Neural crest cell (in vitro differentiated cells): ENCODE results near the gene EYS. TPM values are rescaled to one million over a fixed set of nuclear protein-coding genes. Genes with fewer than 3 reads are reported as not detected.

Source experiments
- DNase-seq: peaks from one replicate; pipeline ENCODE4 v3.0.0; 2021; ENCODE audit warnings: low read depth, mixed read lengths, low spot score
- H3K27ac Mint-ChIP-seq: one replicate; pipeline ENCODE4 v1.8.0; 2021; ENCODE audit warnings: mild to moderate bottlenecking, mixed read lengths; ENCODE audit not compliant: unreplicated experiment
- H3K27me3 Mint-ChIP-seq: 2 replicates; pipeline ENCODE4 v1.8.0; 2021; ENCODE audit warnings: low read depth, mild to moderate bottlenecking, mixed read lengths
- H3K36me3 Mint-ChIP-seq: 2 replicates; pipeline ENCODE4 v1.8.0; 2021; ENCODE audit warnings: low read depth, mild to moderate bottlenecking, mixed read lengths
- H3K4me1 Mint-ChIP-seq: 2 replicates; pipeline ENCODE4 v1.8.0; 2021; ENCODE audit warnings: mixed read lengths
- H3K4me3 Mint-ChIP-seq: one replicate; pipeline ENCODE4 v1.8.0; 2021; ENCODE audit warnings: mild to moderate bottlenecking, mixed read lengths
- H3K9me3 Mint-ChIP-seq: 2 replicates; pipeline ENCODE4 v1.8.0; 2021; ENCODE audit warnings: mixed read lengths
- CTCF ChIP-seq: fragments of 200-600 bp; sonication (generic); conservative IDR thresholded peaks from 2 replicates; pipeline ENCODE4 v1.5.0; 2021; ENCODE audit warnings: antibody characterized with exemption, mild to moderate bottlenecking
- total RNA-seq: library from RNA; stranded (reverse); gene quantifications from 2 replicates; pipeline ENCODE4 v1.2.1, GENCODE V29; 2021

The EYS gene
- total RNA-seq, 1 donor from 2014 or later, result 0.40 TPM

DNA sequence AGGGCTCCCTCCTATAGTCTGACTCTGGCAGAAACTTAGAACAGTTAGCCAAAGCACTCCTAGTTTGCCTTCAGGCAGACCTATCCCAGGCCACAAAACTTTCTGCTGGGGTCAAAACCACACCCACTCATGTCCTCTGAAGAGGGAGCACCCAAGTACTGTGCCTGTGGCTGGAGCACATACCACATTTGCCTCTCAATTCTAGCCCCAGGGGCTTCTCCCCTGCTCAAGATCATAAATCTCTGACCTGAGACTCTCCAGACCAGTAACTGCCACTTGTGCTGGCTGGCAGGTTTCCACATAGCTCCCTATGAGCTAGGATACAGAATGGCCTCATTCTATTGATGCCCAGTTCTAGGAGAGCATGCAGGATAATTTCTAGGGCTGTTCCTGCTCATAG, 781.0 kb downstream of the EYS start:
- Mint-ChIP-seq H3K27ac (no peak overlapping the region), H3K4me3 (no peak overlapping the region), H3K27me3 (no peaks in the 10 kb centered on the region), H3K36me3 (no peaks in the 10 kb centered on the region), H3K9me3 (no peaks in the 10 kb centered on the region), H3K4me1 (no peaks in the 10 kb centered on the region)
- DNase-seq, result no peak
- no peak for TF ChIP-seq CTCF

DNA sequence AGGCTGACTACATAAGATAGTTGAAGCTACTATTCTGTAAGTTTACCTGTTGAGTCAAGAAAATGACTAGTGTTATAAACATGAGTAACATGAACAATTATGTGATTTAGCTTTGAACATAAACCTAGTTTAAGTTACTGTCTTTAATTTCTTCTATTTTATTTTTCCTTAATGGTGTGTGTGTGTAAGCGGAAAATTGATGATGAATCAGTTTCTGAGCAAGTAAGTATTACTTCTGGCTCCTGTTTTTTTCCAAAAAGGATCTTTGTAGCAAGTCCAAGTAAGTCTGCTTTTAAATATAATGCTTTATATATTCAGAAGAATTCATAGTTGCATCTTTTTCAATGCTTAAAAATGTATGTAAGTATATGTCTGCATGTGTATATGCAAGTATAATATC, 786.8 kb downstream of the EYS start:
- no peak overlapping the region for H3K4me3 Mint-ChIP-seq
- no peak for TF ChIP-seq CTCF
- no peaks in the 10 kb centered on the region for H3K36me3 Mint-ChIP-seq
- no peak overlapping the region for H3K27ac Mint-ChIP-seq
- no peaks in the 10 kb centered on the region for H3K4me1 Mint-ChIP-seq
- DNase-seq, result no peak
- H3K9me3 Mint-ChIP-seq, result peaks cover 3% of the 10 kb centered on the region
- H3K27me3 Mint-ChIP-seq, result no peaks in the 10 kb centered on the region

- H3K9me3 Mint-ChIP-seq, result peaks cover 3% of the 10 kb centered on the region
- no peak overlapping the region for H3K27ac Mint-ChIP-seq
- DNase-seq, result no peak
- no peak for TF ChIP-seq CTCF
- H3K36me3 Mint-ChIP-seq, result no peaks in the 10 kb centered on the region
- no peaks in the 10 kb centered on the region for H3K4me1 Mint-ChIP-seq
- no peaks in the 10 kb centered on the region for H3K27me3 Mint-ChIP-seq
- no peak overlapping the region for H3K4me3 Mint-ChIP-seq
Observed at GRCh38 chr6:64914124-64914523, 792.9 kb downstream of the EYS start.

GRCh38 chr6:64912966-64913365, 794.1 kb downstream of the EYS start:
- Mint-ChIP-seq H3K36me3 (no peaks in the 10 kb centered on the region), H3K27ac (no peak overlapping the region), H3K9me3 (peaks cover 3% of the 10 kb centered on the region), H3K4me3 (no peak overlapping the region), H3K4me1 (no peaks in the 10 kb centered on the region), H3K27me3 (no peaks in the 10 kb centered on the region)
- TF ChIP-seq CTCF, result no peak
- DNase-seq, result no peak

GRCh38 chr6:64908104-64908503, 798.9 kb downstream of the EYS start:
- Mint-ChIP-seq H3K4me1 (no peaks in the 10 kb centered on the region), H3K36me3 (no peaks in the 10 kb centered on the region), H3K27me3 (no peaks in the 10 kb centered on the region), H3K4me3 (no peak overlapping the region), H3K9me3 (no peaks in the 10 kb centered on the region), H3K27ac (no peak overlapping the region)
- DNase-seq, result no peak
- no peak for TF ChIP-seq CTCF

DNA sequence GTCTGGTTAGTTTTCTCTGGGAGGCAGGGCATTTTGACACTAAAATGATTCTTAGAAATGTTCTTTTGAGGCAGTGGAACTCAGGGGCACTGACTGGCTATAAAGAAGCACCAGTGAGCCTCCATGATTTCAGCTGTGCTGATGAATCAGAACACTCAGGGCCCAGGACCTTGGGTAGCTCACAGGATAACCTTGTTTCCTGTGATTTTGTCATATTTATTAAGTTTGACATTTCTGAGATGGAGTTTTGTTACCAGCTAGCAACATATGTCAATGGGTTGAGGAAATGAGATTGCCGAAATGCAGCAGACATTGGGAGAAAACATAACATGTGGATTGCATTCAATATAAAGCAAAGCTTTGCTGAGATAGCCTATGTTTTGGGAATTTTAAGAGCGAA, 802.4 kb downstream of the EYS start:
- Mint-ChIP-seq H3K27me3 (no peaks in the 10 kb centered on the region), H3K27ac (peak overlapping the region; percentile 40)

More for the DNA sequence above, 802.4 kb downstream of the EYS start:
- H3K4me3 Mint-ChIP-seq, result no peak overlapping the region
- DNase-seq, result no peak
- peaks cover 2% of the 10 kb centered on the region for H3K9me3 Mint-ChIP-seq
- no peaks in the 10 kb centered on the region for H3K36me3 Mint-ChIP-seq
- no peaks in the 10 kb centered on the region for H3K4me1 Mint-ChIP-seq
- TF ChIP-seq CTCF, result no peak
